GM15510 (cell line): ENCODE measurements around the gene TMEM59L.

Experiments used
- POLR2A ChIP-seq: IDR thresholded peaks from 3 replicates; pipeline ENCODE4 v1.6.1; 2011; ENCODE audit warnings: borderline replicate concordance; ENCODE audit not compliant: insufficient read length; ENCODE audit errors: extremely low read depth

TMEM59L gene

DNA sequence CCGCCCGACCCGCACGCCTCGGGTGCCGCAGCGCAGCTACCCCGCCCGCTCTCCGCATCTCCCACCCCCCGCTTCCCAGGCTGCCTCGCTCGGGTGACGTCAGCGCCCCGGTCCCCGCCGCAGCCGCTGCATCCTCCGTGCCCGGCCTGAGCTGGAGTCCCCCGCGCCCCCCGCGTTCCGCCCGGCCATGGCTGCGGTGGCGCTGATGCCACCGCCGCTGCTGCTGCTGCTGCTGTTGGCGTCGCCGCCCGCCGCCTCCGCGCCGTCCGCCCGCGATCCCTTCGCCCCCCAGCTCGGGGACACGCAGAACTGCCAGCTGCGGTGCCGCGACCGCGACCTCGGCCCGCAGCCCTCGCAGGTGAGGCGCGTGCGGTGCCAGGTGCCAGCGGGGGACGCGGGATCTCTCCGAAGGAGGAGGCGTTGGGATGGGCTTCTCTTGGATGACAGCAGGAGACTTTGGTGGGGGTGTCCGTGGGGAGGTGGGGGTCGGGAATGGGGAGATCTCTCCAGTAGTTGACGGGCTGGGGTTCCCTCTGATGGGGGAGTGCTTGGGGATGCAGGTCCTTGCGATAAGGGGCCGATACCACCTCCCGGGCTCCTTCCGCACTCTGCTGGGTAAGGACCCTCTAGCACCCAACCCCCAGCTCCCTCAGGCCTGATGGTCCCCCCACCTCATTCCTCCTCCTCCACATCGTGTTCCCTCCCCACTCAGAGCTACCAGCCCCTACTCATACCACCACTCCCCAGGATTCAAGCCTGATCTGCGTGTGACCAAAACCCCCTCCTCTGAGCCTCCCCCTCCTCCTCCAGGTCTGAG is at the start of gene TMEM59L:
Gene TMEM59L, plus strand, starts transcription at position 99 of the 817 bp plus-strand sequence. Its CDS starts 89 bp downstream, at position 188.
- no peak for TF ChIP-seq POLR2A

GRCh38 chr19:18566953-18567352 is 45.7 kb upstream of the TMEM59L start:
- TF ChIP-seq POLR2A, result no peak

GRCh38 chr19:18568367-18568766 is 44.3 kb upstream of the TMEM59L start:
- no peak for TF ChIP-seq POLR2A

DNA sequence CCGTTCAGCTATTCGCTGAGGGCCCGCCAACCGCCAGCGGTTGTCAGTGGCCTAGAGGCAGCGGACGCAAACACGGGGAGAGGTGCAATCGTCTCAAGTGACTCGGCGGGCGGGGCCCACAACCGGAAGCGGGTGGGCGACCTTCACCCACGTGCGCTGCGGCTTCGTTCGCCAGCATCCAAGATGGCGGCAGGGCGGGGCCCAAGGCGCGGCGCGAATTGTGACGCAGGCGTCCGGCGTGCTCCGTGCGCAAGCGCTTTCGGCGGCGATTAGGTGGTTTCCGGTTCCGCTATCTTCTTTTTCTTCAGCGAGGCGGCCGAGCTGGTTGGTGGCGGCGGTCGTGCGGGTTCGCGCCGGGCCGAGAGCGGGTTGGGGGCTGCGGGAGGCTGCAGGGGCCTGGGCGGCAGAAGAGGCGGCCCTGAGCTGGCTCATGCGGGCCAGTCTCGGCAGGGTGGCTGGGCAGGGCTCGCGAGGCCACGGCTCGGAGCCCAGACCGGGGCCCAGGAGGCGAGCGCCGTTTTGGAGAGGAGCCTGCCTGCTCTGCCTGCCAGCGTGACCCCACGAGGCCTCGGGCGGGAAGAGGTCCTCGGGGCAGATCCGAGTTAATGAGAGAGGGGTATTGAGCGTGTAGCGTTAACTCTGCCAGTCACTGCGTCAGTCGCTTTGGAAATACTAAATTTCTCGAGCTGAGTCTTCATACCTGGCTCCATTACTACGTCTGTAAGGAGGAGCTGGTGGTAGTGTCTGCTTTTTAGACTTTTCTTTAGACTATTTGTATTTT is 40.9 kb upstream of the TMEM59L start, which contains the start of gene UBA52:
Gene UBA52, plus strand, starts transcription at position 294 of the 781 bp plus-strand sequence. CDS start 1,444 bp downstream, outside the sequence.
- TF ChIP-seq POLR2A, result peak; percentile 95

DNA sequence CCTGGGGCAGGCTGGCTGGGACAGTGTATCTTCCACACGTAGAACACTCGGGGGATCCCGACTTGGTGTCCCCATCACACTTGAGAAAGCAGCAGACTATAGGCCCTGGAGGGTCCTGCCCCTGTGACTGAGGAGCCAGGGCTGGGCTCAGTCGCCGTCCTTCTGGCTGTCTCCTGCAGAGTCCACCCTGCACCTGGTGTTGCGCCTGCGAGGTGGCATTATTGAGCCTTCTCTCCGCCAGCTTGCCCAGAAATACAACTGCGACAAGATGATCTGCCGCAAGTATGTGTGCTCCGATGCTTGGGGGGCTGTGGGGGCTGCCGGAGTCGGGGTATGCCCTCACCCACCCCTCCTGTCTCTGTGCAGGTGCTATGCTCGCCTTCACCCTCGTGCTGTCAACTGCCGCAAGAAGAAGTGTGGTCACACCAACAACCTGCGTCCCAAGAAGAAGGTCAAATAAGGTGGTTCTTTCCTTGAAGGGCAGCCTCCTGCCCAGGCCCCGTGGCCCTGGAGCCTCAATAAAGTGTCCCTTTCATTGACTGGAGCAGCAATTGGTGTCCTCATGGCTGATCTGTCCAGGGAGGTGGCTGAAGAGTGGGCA is 37.9 kb upstream of the TMEM59L start:
- no peak for TF ChIP-seq POLR2A

- TF ChIP-seq POLR2A, result no peak
These were observed 36.3 kb upstream of the TMEM59L start for GRCh38 chr19:18576383-18576782.

DNA sequence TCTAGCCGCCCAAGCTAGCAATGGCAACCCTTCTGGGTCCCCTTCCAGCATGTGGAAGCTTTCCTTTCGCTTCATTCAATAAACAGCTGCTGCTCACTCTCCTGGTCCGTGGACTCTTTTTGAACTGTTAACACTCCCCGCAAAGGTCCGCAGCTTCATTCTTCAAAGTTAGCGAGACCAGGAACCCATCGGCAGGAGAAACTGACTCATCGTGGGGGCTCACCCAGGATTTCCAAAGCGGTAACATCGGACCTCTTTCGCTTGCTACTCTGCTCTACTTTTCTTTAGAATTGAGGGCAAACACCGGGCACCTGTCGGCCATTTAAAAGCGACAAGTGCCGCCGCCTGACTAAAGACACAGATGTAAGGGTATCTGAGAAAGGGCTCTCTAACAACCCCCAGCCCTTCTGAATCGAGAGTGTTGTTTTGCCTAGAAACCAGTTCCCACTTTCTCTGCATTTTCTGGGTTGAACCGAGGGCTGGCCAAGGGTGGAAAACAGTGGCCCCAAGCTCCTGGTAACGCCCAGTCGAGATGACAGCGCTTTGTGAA is 35.2 kb upstream of the TMEM59L start:
- no peak for TF ChIP-seq POLR2A

DNA sequence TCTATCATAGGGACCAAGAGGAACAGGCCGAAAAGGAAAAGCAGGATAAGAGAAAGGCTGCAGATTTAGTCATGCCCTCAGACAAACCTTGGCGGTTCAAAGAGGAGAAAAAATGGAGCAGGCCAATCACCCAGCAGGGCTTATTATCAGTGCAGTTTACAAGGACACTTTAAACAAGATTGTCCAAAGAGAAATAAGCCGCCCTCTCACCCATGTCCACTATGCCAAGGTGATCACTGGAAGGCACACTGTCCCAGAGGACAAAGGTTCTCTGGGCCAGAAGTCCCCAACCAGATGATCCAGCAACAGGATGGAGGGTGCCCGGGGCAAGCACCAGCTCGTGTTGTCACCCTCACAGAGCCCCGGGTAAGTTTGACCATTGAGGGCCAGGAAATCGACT is 32.4 kb upstream of the TMEM59L start:
- no peak for TF ChIP-seq POLR2A

- no peak for TF ChIP-seq POLR2A
These were observed 26.4 kb upstream of the TMEM59L start for GRCh38 chr19:18586306-18586705.

DNA sequence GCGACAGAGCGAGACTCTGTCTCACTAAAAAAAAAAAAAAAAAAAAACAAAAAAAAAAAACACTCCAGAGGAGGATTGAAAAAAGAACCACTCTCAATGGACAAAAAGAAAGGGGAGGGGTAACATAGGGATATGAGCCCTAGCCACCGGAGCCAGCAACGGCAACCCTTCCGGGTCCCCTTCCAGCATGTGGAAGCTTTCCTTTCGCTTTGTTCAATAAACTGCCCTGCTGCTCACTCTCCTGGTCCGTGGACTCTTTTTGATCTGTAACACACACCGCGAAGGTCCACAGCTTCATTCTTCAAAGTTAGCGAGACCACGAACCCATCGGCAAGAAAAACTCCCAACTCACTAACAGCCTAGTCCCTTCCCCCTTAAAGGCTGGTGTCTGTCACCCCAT is 25.1 kb upstream of the TMEM59L start:
- no peak for TF ChIP-seq POLR2A

DNA sequence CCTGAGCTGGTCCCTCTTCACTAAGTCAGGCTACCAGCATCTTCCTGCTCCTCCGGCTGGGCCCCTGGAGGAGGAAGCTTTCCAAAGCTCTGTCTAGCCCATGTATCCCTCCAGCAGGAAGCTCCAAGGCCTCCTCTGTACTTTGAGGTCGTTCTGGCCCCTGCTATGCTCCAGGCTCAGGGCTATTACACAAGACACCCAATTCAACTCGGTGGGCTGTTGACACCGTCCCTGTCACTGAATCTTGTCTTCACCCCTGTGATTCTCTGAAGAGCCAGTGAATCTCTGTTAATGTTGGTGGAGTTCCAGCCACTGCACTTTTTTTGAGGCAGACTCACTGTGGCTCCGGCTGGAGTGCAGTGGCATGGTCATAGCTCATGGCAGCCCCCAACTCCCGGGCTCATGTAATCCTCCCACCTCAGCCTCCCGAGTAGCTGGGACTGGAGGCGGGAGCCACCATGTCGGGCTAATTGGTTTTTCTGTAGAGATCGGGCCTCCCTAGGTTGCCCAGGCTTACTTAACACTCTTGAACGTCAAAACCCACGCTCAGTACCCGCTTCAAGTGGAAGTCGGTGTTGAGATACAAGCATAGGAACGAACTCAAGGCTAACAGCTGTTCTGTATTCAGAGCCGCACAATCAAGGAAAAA is 24.6 kb upstream of the TMEM59L start:
- TF ChIP-seq POLR2A, result no peak

GRCh38 chr19:18588611-18589379 is 23.9 kb upstream of the TMEM59L start, which contains the start of gene REX1BD:
REX1BD (plus strand) TSS chr19:18588798; CDS start chr19:18588802, 4 bp downstream.
- TF ChIP-seq POLR2A, result peak; percentile 89
